Mucosa of rectum (tissue), 2 donors: ENCODE data around the gene CHIC2.
A peak's percentile ranks its signal among the peaks of the same experiment; 100 is the strongest.
"Not testable (repeated sequence)": the region's sequence is repeated elsewhere in the genome, so short reads cannot be mapped to it uniquely, and the experiment has no call there.

Experiments
- H3K27ac ChIP-seq, 2 donors: one replicate each; pipeline ENCODE4 v1.7.0; 2013; ENCODE audit warnings: inconsistent platforms in 2 of 2, low read depth in 2 of 2, low read length in 2 of 2
- H3K27me3 ChIP-seq, 2 donors: one replicate each; pipeline ENCODE4 v1.7.0; 2013; ENCODE audit warnings: low read length in 2 of 2; ENCODE audit not compliant: control insufficient read depth in 2 of 2, insufficient read depth in 2 of 2
- H3K36me3 ChIP-seq, 2 donors: one replicate each; pipeline ENCODE4 v1.7.0; 2013; ENCODE audit warnings: low read length in 2 of 2; ENCODE audit not compliant: control insufficient read depth in 2 of 2, insufficient read depth in 2 of 2
- H3K4me1 ChIP-seq, 2 donors: one replicate each; pipeline ENCODE4 v1.7.0; 2013; ENCODE audit warnings: low read length in 2 of 2, mild to moderate bottlenecking in 1 of 2; ENCODE audit not compliant: control insufficient read depth in 2 of 2, insufficient read depth in 2 of 2
- H3K4me3 ChIP-seq, 2 donors: one replicate each; pipeline ENCODE4 v1.7.0; 2013; ENCODE audit warnings: low read length in 2 of 2
- H3K9ac ChIP-seq, 2 donors: one replicate each; pipeline ENCODE4 v1.7.0; 2013; ENCODE audit warnings: low read length in 2 of 2, low read depth in 1 of 2, mild to moderate bottlenecking in 1 of 2
- H3K9me3 ChIP-seq, 2 donors: one replicate each; pipeline ENCODE4 v1.7.0; 2013; ENCODE audit warnings: low read length in 2 of 2; ENCODE audit not compliant: control insufficient read depth in 2 of 2
- donor health status: healthy.
- donor health status: Normal muscosa, but diverticular disease.

The CHIC2 gene

GRCh38 chr4:54064317-54065111 is at the start of gene CHIC2:
CHIC2 (minus strand) TSS chr4:54064605; CDS start chr4:54064300, 305 bp downstream.
- H3K27ac ChIP-seq: peak within 1 kb of the TSS; percentile 93 to 96
- no peaks in the 10 kb centered on the region for H3K36me3 ChIP-seq
- H3K9ac ChIP-seq: peak within 1 kb of the TSS; percentile 82 to 96
- no peaks in the 10 kb centered on the region for H3K9me3 ChIP-seq
- H3K4me3 ChIP-seq: peak within 1 kb of the TSS; percentile 92 to 98
- H3K27me3 ChIP-seq: no peaks in the 10 kb centered on the region
- peaks cover 19 to 33% of the 10 kb centered on the region in 2 donors for H3K4me1 ChIP-seq

GRCh38 chr4:54113206-54113605 is 48.8 kb upstream of the CHIC2 start:
- not testable (repeated sequence) for H3K4me3 ChIP-seq, H3K9me3 ChIP-seq, H3K27ac ChIP-seq, H3K4me1 ChIP-seq, H3K36me3 ChIP-seq, H3K9ac ChIP-seq
- peaks cover 38% of the 10 kb centered on the region in 2 donors for H3K27me3 ChIP-seq

GRCh38 chr4:54110019-54110416 is 45.6 kb upstream of the CHIC2 start:
- Histone ChIP-seq H3K4me3 (no peak overlapping the region), H3K27me3 (peaks cover 59 to 61% of the 10 kb centered on the region in 2 donors), H3K27ac (no peak overlapping the region), H3K36me3 (no peaks in the 10 kb centered on the region), H3K4me1 (peaks cover 0 to 4% of the 10 kb centered on the region in 2 donors), H3K9ac (no peak overlapping the region), H3K9me3 (no peaks in the 10 kb centered on the region)

GRCh38 chr4:54109241-54110018 is 45.0 kb upstream of the CHIC2 start:
- Histone ChIP-seq H3K27ac (no peak overlapping the region), H3K4me1 (peaks cover 0 to 4% of the 10 kb centered on the region in 2 donors), H3K9ac (no peak overlapping the region), H3K36me3 (no peaks in the 10 kb centered on the region), H3K4me3 (peak overlapping the region in 1 of 2 donors; percentile 4), H3K27me3 (peaks cover 65% of the 10 kb centered on the region in 2 donors), H3K9me3 (no peaks in the 10 kb centered on the region)

GRCh38 chr4:54107951-54108748 is 43.7 kb upstream of the CHIC2 start:
- H3K27me3 ChIP-seq: peaks cover 73 to 76% of the 10 kb centered on the region in 2 donors
- no peak overlapping the region for H3K9ac ChIP-seq
- H3K4me3 ChIP-seq: no peak overlapping the region
- no peaks in the 10 kb centered on the region for H3K36me3 ChIP-seq
- H3K9me3 ChIP-seq: no peaks in the 10 kb centered on the region
- H3K4me1 ChIP-seq: peaks cover 0 to 6% of the 10 kb centered on the region in 2 donors
- no peak overlapping the region for H3K27ac ChIP-seq

- Histone ChIP-seq H3K4me1 (peaks cover 0 to 10% of the 10 kb centered on the region in 2 donors), H3K27me3 (peaks cover 76 to 85% of the 10 kb centered on the region in 2 donors), H3K4me3 (no peak overlapping the region)
Measured at GRCh38 chr4:54104907-54105306, 40.5 kb upstream of the CHIC2 start.

GRCh38 chr4:54103190-54103574 is 38.8 kb upstream of the CHIC2 start:
- H3K36me3 ChIP-seq: no peaks in the 10 kb centered on the region
- peaks cover 0 to 6% of the 10 kb centered on the region in 2 donors for H3K4me1 ChIP-seq
- no peak overlapping the region for H3K9ac ChIP-seq
- peak overlapping the region in 1 of 2 donors; percentile 46 for H3K4me3 ChIP-seq
- no peaks in the 10 kb centered on the region for H3K9me3 ChIP-seq
- no peak overlapping the region for H3K27ac ChIP-seq
- peaks cover 75 to 83% of the 10 kb centered on the region in 2 donors for H3K27me3 ChIP-seq

More at GRCh38 chr4:54104907-54105306, 40.5 kb upstream of the CHIC2 start:
- Histone ChIP-seq H3K9ac (no peak overlapping the region), H3K9me3 (no peaks in the 10 kb centered on the region), H3K36me3 (no peaks in the 10 kb centered on the region), H3K27ac (no peak overlapping the region)

- Histone ChIP-seq H3K36me3 (no peaks in the 10 kb centered on the region), H3K9ac (no peak overlapping the region), H3K4me1 (peaks cover 0 to 6% of the 10 kb centered on the region in 2 donors), H3K27ac (no peak overlapping the region), H3K9me3 (no peaks in the 10 kb centered on the region), H3K4me3 (no peak overlapping the region), H3K27me3 (peaks cover 75 to 83% of the 10 kb centered on the region in 2 donors)
Measured at GRCh38 chr4:54102531-54103106, 38.2 kb upstream of the CHIC2 start.

GRCh38 chr4:54101190-54102041 is 37.0 kb upstream of the CHIC2 start:
- Histone ChIP-seq H3K9ac (no peak overlapping the region), H3K4me3 (peak overlapping the region in 1 of 2 donors; percentile 44), H3K4me1 (peaks cover 0 to 6% of the 10 kb centered on the region in 2 donors)

More at GRCh38 chr4:54101190-54102041, 37.0 kb upstream of the CHIC2 start:
- Histone ChIP-seq H3K27ac (no peak overlapping the region), H3K9me3 (no peaks in the 10 kb centered on the region), H3K36me3 (no peaks in the 10 kb centered on the region), H3K27me3 (peaks cover 75 to 84% of the 10 kb centered on the region in 2 donors)
